GM12875 (cell line): ENCODE data around the gene SHTN1.

Experiments used
- H3K4me3 ChIP-seq: one replicate; pipeline ENCODE4 v1.5.1; 2011; ENCODE audit warnings: low read depth, low read length, control low read depth
- TF ChIP-seq, protein P1 (sequence below): IDR thresholded peaks from 2 replicates; pipeline ENCODE4 v1.5.1; 2011; ENCODE audit warnings: low read depth, mild to moderate bottlenecking, control low read depth, inconsistent platforms, low read length, moderate library complexity, borderline replicate concordance; ENCODE audit not compliant: insufficient read depth

The SHTN1 gene, protein sequence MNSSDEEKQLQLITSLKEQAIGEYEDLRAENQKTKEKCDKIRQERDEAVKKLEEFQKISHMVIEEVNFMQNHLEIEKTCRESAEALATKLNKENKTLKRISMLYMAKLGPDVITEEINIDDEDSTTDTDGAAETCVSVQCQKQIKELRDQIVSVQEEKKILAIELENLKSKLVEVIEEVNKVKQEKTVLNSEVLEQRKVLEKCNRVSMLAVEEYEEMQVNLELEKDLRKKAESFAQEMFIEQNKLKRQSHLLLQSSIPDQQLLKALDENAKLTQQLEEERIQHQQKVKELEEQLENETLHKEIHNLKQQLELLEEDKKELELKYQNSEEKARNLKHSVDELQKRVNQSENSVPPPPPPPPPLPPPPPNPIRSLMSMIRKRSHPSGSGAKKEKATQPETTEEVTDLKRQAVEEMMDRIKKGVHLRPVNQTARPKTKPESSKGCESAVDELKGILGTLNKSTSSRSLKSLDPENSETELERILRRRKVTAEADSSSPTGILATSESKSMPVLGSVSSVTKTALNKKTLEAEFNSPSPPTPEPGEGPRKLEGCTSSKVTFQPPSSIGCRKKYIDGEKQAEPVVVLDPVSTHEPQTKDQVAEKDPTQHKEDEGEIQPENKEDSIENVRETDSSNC

DNA sequence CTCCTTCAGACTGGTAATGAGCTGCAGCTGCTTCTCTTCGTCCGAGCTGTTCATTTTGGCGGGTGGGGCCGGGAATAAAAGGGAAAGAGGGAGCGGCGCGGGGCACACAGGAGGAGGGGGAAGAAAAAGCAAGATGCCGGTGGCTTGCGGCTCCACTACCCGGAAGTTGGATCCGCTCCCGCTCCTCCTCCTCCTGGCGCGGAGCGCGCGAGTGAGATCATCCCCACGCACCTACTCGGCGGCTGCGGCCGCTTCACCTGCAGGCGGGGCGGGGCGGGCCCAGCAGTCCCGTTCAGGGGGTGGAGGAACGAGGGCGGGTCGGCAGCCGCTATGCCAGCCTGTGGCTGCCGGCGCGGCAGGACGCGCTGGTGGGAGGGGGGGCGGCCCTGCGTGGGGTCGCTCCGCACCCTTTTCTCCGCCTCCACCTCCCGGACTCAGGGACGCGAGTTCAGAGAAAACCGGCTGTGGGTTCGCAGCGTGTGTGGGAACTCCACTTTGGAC lies at the start of gene SHTN1:
Gene SHTN1, minus strand, starts transcription at position 162 of the 501 bp plus-strand sequence. Its CDS starts 108 bp downstream, at position 54.
- TF ChIP-seq, protein P1, sequence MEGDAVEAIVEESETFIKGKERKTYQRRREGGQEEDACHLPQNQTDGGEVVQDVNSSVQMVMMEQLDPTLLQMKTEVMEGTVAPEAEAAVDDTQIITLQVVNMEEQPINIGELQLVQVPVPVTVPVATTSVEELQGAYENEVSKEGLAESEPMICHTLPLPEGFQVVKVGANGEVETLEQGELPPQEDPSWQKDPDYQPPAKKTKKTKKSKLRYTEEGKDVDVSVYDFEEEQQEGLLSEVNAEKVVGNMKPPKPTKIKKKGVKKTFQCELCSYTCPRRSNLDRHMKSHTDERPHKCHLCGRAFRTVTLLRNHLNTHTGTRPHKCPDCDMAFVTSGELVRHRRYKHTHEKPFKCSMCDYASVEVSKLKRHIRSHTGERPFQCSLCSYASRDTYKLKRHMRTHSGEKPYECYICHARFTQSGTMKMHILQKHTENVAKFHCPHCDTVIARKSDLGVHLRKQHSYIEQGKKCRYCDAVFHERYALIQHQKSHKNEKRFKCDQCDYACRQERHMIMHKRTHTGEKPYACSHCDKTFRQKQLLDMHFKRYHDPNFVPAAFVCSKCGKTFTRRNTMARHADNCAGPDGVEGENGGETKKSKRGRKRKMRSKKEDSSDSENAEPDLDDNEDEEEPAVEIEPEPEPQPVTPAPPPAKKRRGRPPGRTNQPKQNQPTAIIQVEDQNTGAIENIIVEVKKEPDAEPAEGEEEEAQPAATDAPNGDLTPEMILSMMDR: no peak
- peak within 1 kb of the TSS; percentile 23 for H3K4me3 ChIP-seq

DNA sequence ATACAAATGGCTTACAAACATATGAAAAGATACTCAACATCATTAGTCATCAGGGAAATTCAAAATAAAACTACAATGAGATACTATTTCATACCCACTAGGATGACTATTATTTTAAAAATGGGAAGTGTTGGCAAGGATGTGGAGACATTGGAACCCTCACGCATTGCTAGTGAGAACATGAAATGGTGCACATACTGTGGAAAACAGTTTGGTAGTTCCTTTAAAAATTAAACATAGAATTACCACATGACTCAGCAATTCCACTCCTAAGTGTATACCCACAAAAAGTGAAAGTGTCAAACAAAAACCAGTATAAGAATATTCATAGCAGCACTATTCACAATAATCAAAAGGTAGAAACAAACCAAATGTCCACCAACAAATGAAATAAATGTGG lies 48.5 kb upstream of the SHTN1 start:
- H3K4me3 ChIP-seq: no peak overlapping the region
- TF ChIP-seq, protein P1: no peak

DNA sequence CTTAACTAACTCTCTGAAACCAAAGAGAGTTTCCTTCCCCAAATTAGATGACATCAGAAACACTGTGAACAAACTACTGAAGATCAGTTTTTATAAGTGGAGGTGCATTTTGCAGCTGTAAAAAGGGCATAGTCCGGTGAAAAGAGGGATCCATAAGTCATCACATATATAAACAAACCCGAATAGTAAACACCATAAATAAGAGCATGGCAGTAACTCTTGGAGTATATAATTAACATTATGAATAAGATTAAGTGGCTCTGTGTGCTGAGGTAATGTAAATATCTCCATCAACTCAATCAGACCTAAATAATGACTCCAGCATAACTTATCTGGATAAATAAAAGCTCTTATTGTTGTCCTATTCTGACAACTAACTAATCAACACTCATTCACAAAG lies 43.0 kb upstream of the SHTN1 start:
- no peak overlapping the region for H3K4me3 ChIP-seq
- TF ChIP-seq, protein P1: no peak

DNA sequence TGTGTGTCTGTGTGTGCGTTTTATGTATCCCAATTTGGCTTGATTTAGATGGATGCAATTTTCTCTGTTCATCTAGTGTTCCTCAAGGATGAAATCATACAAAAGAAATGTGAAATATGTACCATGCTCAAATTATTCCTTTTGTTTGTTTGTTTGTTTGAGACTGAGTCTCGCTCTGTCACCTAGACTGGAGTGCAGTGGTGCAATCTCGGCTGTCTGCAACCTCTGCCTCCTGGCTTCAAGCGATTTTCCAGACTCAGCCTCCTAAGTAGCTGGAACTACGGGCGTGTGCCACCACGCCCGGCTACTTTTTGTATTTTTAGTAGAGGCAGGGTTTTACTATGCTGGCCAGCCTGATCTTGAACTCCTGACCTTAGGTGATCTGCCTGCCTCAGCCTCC lies 11.3 kb upstream of the SHTN1 start:
- no peak overlapping the region for H3K4me3 ChIP-seq
- TF ChIP-seq, protein P1: no peak

DNA sequence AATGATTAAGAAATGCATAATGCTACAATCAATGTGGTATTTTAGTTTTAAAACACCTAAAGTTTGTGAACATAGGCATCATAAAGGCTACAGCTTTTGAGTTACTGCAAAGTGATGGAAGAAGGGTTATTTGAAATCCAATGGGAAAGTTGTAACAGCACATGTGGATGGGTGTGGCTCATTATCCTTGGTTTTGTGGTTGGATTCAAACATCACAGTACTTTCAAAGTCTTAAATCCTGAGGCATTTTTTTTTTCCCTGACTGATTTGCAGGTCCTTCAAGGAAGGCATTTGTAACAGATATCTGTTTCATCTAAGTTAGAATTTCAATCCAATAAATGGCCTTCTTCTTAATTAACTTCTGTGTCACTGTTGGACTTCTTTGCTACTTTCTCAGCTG lies 9.8 kb upstream of the SHTN1 start:
- no peak overlapping the region for H3K4me3 ChIP-seq
- TF ChIP-seq, protein P1: no peak

DNA sequence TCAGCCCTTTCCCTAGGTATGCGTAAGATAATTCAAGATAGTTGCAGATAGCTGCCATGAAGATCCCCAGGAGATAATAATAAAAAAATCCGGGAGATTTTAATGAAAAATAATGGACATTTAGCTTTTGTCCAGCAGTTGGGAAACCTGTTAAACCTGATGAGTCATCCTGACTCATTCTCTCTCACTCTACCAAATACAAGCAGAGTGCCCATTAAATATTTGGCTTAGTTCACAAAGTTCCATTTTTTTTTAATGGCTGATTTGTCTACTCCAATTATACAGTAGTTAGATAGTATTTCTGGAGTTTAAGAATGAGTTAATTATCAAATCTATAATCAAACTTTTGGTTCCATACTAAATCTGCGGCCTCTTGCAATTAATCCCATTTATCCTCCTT lies 2.1 kb upstream of the SHTN1 start:
- TF ChIP-seq, protein P1: no peak

More for the DNA sequence above, 2.1 kb upstream of the SHTN1 start:
- no peak overlapping the region for H3K4me3 ChIP-seq
